Adrenal gland (tissue), 5 donors: ENCODE measurements around the gene DIS3L.
"Not testable (repeated sequence)": the region's sequence is repeated elsewhere in the genome, so short reads cannot be mapped to it uniquely, and the experiment has no call there.

ENCODE experiments used
- POLR2A ChIP-seq, 2 donors: fragments of 450-650 bp; IDR thresholded peaks; one replicate each; pipeline ENCODE4 v1.6.1; 2017; ENCODE audit warnings: antibody characterized with exemption in 2 of 2, mild to moderate bottlenecking in 2 of 2, moderate library complexity in 1 of 2
- TF ChIP-seq, protein P1 (sequence below), 6 experiments: fragments of 450-650 bp in 4 of 6; fragments of 200-600 bp in 2 of 6; sonication (generic) in 1 of 6; IDR thresholded peaks; 1 replicate in 5 of 6; 2 replicates in 1 of 6; pipeline versions ENCODE4 v1.5.1 to v1.8.0; 2016 to 2021; ENCODE audit warnings: antibody characterized with exemption in 6 of 6, mild to moderate bottlenecking in 2 of 6, moderate library complexity in 1 of 6
- donor health status: DM: no; HTN: no; CAD: no.

GRCh38 chr15:66304425-66304824 lies 11.1 kb downstream of the DIS3L start:
- TF ChIP-seq, protein P1, sequence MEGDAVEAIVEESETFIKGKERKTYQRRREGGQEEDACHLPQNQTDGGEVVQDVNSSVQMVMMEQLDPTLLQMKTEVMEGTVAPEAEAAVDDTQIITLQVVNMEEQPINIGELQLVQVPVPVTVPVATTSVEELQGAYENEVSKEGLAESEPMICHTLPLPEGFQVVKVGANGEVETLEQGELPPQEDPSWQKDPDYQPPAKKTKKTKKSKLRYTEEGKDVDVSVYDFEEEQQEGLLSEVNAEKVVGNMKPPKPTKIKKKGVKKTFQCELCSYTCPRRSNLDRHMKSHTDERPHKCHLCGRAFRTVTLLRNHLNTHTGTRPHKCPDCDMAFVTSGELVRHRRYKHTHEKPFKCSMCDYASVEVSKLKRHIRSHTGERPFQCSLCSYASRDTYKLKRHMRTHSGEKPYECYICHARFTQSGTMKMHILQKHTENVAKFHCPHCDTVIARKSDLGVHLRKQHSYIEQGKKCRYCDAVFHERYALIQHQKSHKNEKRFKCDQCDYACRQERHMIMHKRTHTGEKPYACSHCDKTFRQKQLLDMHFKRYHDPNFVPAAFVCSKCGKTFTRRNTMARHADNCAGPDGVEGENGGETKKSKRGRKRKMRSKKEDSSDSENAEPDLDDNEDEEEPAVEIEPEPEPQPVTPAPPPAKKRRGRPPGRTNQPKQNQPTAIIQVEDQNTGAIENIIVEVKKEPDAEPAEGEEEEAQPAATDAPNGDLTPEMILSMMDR (IDR thresholded peaks at IDR 0.05) = not testable (repeated sequence)
- not testable (repeated sequence) for TF ChIP-seq POLR2A (IDR thresholded peaks at IDR 0.05)
